Hepatocyte (in vitro differentiated cells): Measurements from ENCODE around the gene GPR161. TPM values are rescaled to one million over a fixed set of nuclear protein-coding genes. Genes with fewer than 3 reads are reported as not detected.

Experiments used
- DNase-seq: peaks from one replicate; pipeline ENCODE4 v3.0.0-alpha.2; 2016; ENCODE audit warnings: low spot score
- H2AFZ ChIP-seq: fragments of 200-600 bp; sonication (generic); 2 replicates; pipeline ENCODE4 v1.6.0; 2016; ENCODE audit warnings: antibody characterized with exemption, mild to moderate bottlenecking
- H3K27ac ChIP-seq: fragments of 200-600 bp; sonication (generic); 2 replicates; pipeline ENCODE4 v1.5.1; 2016; ENCODE audit warnings: mild to moderate bottlenecking
- H3K27me3 ChIP-seq: fragments of 200-600 bp; sonication (generic); 2 replicates; pipeline ENCODE4 v1.6.1; 2016
- H3K36me3 ChIP-seq: fragments of 200-600 bp; sonication (generic); replicated peaks from 2 replicates; pipeline ENCODE4 v1.5.1; 2016; ENCODE audit warnings: low read depth; ENCODE audit not compliant: insufficient read depth
- H3K4me1 ChIP-seq: fragments of 200-600 bp; sonication (generic); 2 replicates; pipeline ENCODE4 v1.5.1; 2016; ENCODE audit warnings: mild to moderate bottlenecking, moderate library complexity; ENCODE audit not compliant: insufficient read depth
- H3K4me2 ChIP-seq: fragments of 200-600 bp; sonication (generic); 2 replicates; pipeline ENCODE4 v1.6.0; 2016
- H3K4me3 ChIP-seq: fragments of 200-600 bp; sonication (generic); 2 replicates; pipeline ENCODE4 v1.5.1; 2016; ENCODE audit warnings: mild to moderate bottlenecking
- H3K79me2 ChIP-seq: fragments of 200-600 bp; sonication (generic); 2 replicates; pipeline ENCODE4 v1.6.0; 2017; ENCODE audit warnings: mild to moderate bottlenecking
- H3K9me2 ChIP-seq: fragments of 200-600 bp; sonication (generic); replicated peaks from 2 replicates; pipeline ENCODE4 v1.6.0; 2017; ENCODE audit warnings: mild to moderate bottlenecking; ENCODE audit not compliant: insufficient read depth
- H3K9me3 ChIP-seq: fragments of 200-600 bp; sonication (generic); 2 replicates; pipeline ENCODE4 v1.5.1; 2016; ENCODE audit warnings: low read depth, mild to moderate bottlenecking
- H4K20me1 ChIP-seq: fragments of 200-600 bp; sonication (generic); 2 replicates; pipeline ENCODE4 v1.6.0; 2016; ENCODE audit warnings: mild to moderate bottlenecking; ENCODE audit not compliant: insufficient read depth, poor library complexity, severe bottlenecking
- CTCF ChIP-seq: fragments of 200-600 bp; sonication (generic); IDR thresholded peaks from 2 replicates; pipeline ENCODE4 v1.5.1; 2016; ENCODE audit warnings: antibody characterized with exemption, mild to moderate bottlenecking; ENCODE audit not compliant: poor library complexity
- EZH2 ChIP-seq: fragments of 200-600 bp; sonication (generic); IDR thresholded peaks from 2 replicates; pipeline ENCODE4 v1.6.1; 2016; ENCODE audit warnings: antibody characterized with exemption, mild to moderate bottlenecking, borderline replicate concordance
- EZH2phosphoT487 ChIP-seq: fragments of 200-600 bp; sonication (generic); IDR thresholded peaks from one replicate; pipeline ENCODE4 v1.6.1; 2018; ENCODE audit warnings: antibody characterized with exemption, mild to moderate bottlenecking, low read depth, moderate library complexity; ENCODE audit not compliant: unreplicated experiment, severe bottlenecking
- WGBS: methylation state at CpG from one replicate; pipeline ENCODE4 v1.1.6; 2016; ENCODE audit warnings: low lambda C conversion rate; ENCODE audit errors: missing lambda C conversion rate; 5-methylcytosine and 5-hydroxymethylcytosine counted together
- polyA plus RNA-seq: library from polyadenylated mRNA; unstranded; fragments of >200 nt; fragmentation: Nextera tagmentation; extraction: Ambion mirVana; gene quantifications from 2 replicates; pipeline ENCODE4 v1.2.1, GENCODE V29; 2016
- total RNA-seq: library from RNA; depleted of rRNA; stranded (reverse); fragments of >200 nt; gene quantifications from 2 replicates; pipeline ENCODE4 v1.2.3, GENCODE V29; 2014

GPR161 gene
- total and polyA plus RNA-seq, 2 experiments from 2014 or later = 15.9 to 19.3 TPM

GRCh38 chr1:168054117-168054516 is 82.6 kb downstream of the GPR161 start:
- Histone ChIP-seq H3K36me3 (no peaks in the 10 kb centered on the region), H2AFZ (no peak overlapping the region), H3K4me1 (no peaks in the 10 kb centered on the region), H4K20me1 (no peaks in the 10 kb centered on the region), H3K27ac (no peak overlapping the region), H3K27me3 (no peaks in the 10 kb centered on the region), H3K9me3 (no peaks in the 10 kb centered on the region), H3K9me2 (no peaks in the 10 kb centered on the region), H3K4me3 (no peak overlapping the region), H3K79me2 (no peaks in the 10 kb centered on the region), H3K4me2 (no peak overlapping the region)
- TF ChIP-seq EZH2phosphoT487 = no peak
- TF ChIP-seq EZH2 = no peak
- no peak for TF ChIP-seq CTCF
- 96% methylated on average over 3 of the region's 3 CpGs for WGBS
- DNase-seq = no peak

GRCh38 chr1:168053681-168054080 is 83.0 kb downstream of the GPR161 start:
- no peaks in the 10 kb centered on the region for H4K20me1 ChIP-seq
- DNase-seq = no peak
- H3K9me2 ChIP-seq = no peaks in the 10 kb centered on the region
- no peaks in the 10 kb centered on the region for H3K4me1 ChIP-seq
- no peak overlapping the region for H3K27ac ChIP-seq
- TF ChIP-seq EZH2phosphoT487 = no peak
- TF ChIP-seq CTCF = no peak
- TF ChIP-seq EZH2 = no peak
- no peak overlapping the region for H3K4me2 ChIP-seq
- 91% methylated on average over 2 of the region's 2 CpGs for WGBS
- H2AFZ ChIP-seq = no peak overlapping the region
- H3K36me3 ChIP-seq = no peaks in the 10 kb centered on the region
- H3K4me3 ChIP-seq = no peak overlapping the region
- H3K27me3 ChIP-seq = no peaks in the 10 kb centered on the region
- no peaks in the 10 kb centered on the region for H3K79me2 ChIP-seq
- H3K9me3 ChIP-seq = no peaks in the 10 kb centered on the region

- no peaks in the 10 kb centered on the region for H3K27me3 ChIP-seq
- no peak overlapping the region for H2AFZ ChIP-seq
- no peaks in the 10 kb centered on the region for H3K9me3 ChIP-seq
- no peak overlapping the region for H3K4me3 ChIP-seq
- no peaks in the 10 kb centered on the region for H4K20me1 ChIP-seq
- 75% methylated on average over 1 of the region's 1 CpG for WGBS
- H3K79me2 ChIP-seq = no peaks in the 10 kb centered on the region
- no peaks in the 10 kb centered on the region for H3K9me2 ChIP-seq
- TF ChIP-seq EZH2phosphoT487 (no peak), EZH2 (no peak), CTCF (no peak)
- H3K4me2 ChIP-seq = no peak overlapping the region
- no peak for DNase-seq
- no peaks in the 10 kb centered on the region for H3K36me3 ChIP-seq
- H3K27ac ChIP-seq = no peak overlapping the region
- no peaks in the 10 kb centered on the region for H3K4me1 ChIP-seq
Measured at GRCh38 chr1:168050880-168051279, 85.8 kb downstream of the GPR161 start.

- H3K4me2 ChIP-seq = no peak overlapping the region
- peaks cover 2% of the 10 kb centered on the region for H3K4me1 ChIP-seq
- H3K27ac ChIP-seq = no peak overlapping the region
- H3K79me2 ChIP-seq = no peaks in the 10 kb centered on the region
- H3K9me2 ChIP-seq = no peaks in the 10 kb centered on the region
- H2AFZ ChIP-seq = no peak overlapping the region
- H3K27me3 ChIP-seq = no peaks in the 10 kb centered on the region
- WGBS = 50% methylated on average over 1 of the region's 1 CpG
- no peaks in the 10 kb centered on the region for H4K20me1 ChIP-seq
- H3K9me3 ChIP-seq = no peaks in the 10 kb centered on the region
- TF ChIP-seq EZH2 = no peak
- no peak for TF ChIP-seq CTCF
- no peak for TF ChIP-seq EZH2phosphoT487
- no peaks in the 10 kb centered on the region for H3K36me3 ChIP-seq
- no peak overlapping the region for H3K4me3 ChIP-seq
- DNase-seq = no peak
Measured at GRCh38 chr1:168050307-168050706, 86.4 kb downstream of the GPR161 start.
